GM12801 (cell line): Measurements from ENCODE around the gene PTOV1.

Source experiments
- CTCF ChIP-seq: IDR thresholded peaks from one replicate; pipeline ENCODE4 v1.5.1; 2011; ENCODE audit warnings: control low read depth; ENCODE audit not compliant: insufficient read length; ENCODE audit errors: extremely low read depth

Gene PTOV1

GRCh38 chr19:49850487-49851342 lies at the start of gene PTOV1:
Gene PTOV1 (plus strand): TSS chr19:49851159.
- TF ChIP-seq CTCF, result no peak

- no peak for TF ChIP-seq CTCF
These were observed 49.5 kb upstream of the PTOV1 start for GRCh38 chr19:49801401-49801888.

GRCh38 chr19:49801966-49802661 lies 48.8 kb upstream of the PTOV1 start:
- no peak for TF ChIP-seq CTCF

- no peak for TF ChIP-seq CTCF
These were observed 48.0 kb upstream of the PTOV1 start for GRCh38 chr19:49802836-49803528.

GRCh38 chr19:49803529-49803856 lies 47.5 kb upstream of the PTOV1 start:
- TF ChIP-seq CTCF, result no peak

GRCh38 chr19:49805822-49806619 lies 44.9 kb upstream of the PTOV1 start:
- TF ChIP-seq CTCF, result no peak
